GM12878 (cell line): ENCODE measurements around the gene IL1RAP. TPM values are rescaled to one million over a fixed set of nuclear protein-coding genes. Genes with fewer than 3 reads are reported as not detected.

Source experiments
- ATAC-seq: fragments of 200-7000 bp; cut with Tn5 transposase; 3 replicates; pipeline ENCODE4 v1.9.1; 2020; ENCODE audit warnings: mild to moderate bottlenecking, moderate library complexity
- BruUV-seq: library from RNA; stranded (reverse); fragments of 400-500 nt; replicated peaks from 2 replicates; lab custom pipeline; 2021; lab: Mats Ljungman, UMichigan
- CTCF ChIA-PET: fragments of 300-600 bp; sonication (Branson Sonifier 250); formaldehyde crosslinking; extraction: SDS; loops from one replicate; lab custom pipeline; 2021; ENCODE audit warnings: inconsistent platforms; lab: Yijun Ruan, JAX
- POLR2A ChIA-PET: fragments of 350-600 bp; formaldehyde crosslinking; extraction: SDS; loops from one replicate; lab custom pipeline; 2021; ENCODE audit warnings: inconsistent platforms; lab: Charles Lee
- RAD21 ChIA-PET: fragments of 300-600 bp; sonication (Branson Sonifier 250); formaldehyde crosslinking; loops from one replicate; lab custom pipeline; 2023; ENCODE audit warnings: antibody characterized with exemption; ENCODE audit not compliant: unreplicated experiment; lab: Charles Lee
- SMC1A ChIA-PET: fragments of 300-600 bp; sonication (Branson Sonifier 250); formaldehyde crosslinking; loops from one replicate; lab custom pipeline; 2023; ENCODE audit not compliant: unreplicated experiment, uncharacterized antibody; lab: Charles Lee
- DNase-seq: peaks from one replicate; pipeline ENCODE4 v3.0.0-alpha.2; 2011; ENCODE audit warnings: low read depth, low spot score
- FAIRE-seq: peaks from 3 replicates; lab custom pipeline; 2011; peaks lifted over from hg19 to GRCh38; lab: Jason Lieb, UNC
- H2AFZ ChIP-seq: 2 replicates; pipeline ENCODE4 v1.6.0; 2011; ENCODE audit warnings: low read depth, low read length, control low read depth; ENCODE audit not compliant: control insufficient read depth
- H3K27ac ChIP-seq: 2 replicates; pipeline ENCODE4 v1.5.1; 2011; ENCODE audit warnings: control low read depth; ENCODE audit not compliant: control insufficient read depth, insufficient read depth
- H3K27me3 ChIP-seq, 2 experiments: replicated peaks in 1 of 2; 2 replicates each; pipeline versions ENCODE4 v1.6.0 to v1.6.1; 2011; ENCODE audit warnings: low read length in 1 of 2; ENCODE audit not compliant: control insufficient read depth in 2 of 2, insufficient read depth in 2 of 2
- H3K36me3 ChIP-seq, 2 experiments: 2 replicates each; pipeline ENCODE4 v1.5.1; 2011; ENCODE audit warnings: low read length in 1 of 2; ENCODE audit not compliant: control insufficient read depth in 2 of 2, insufficient read depth in 2 of 2
- H3K4me1 ChIP-seq: 2 replicates; pipeline ENCODE4 v1.6.1; 2011; ENCODE audit warnings: mild to moderate bottlenecking, low read length, moderate library complexity, mixed read lengths; ENCODE audit not compliant: control insufficient read depth, insufficient read depth
- H3K4me2 ChIP-seq: 2 replicates; pipeline ENCODE4 v1.6.0; 2011; ENCODE audit warnings: control low read depth; ENCODE audit not compliant: control insufficient read depth, insufficient read depth
- H3K4me3 ChIP-seq: fragments of 200-600 bp; sonication (generic); 2 replicates; pipeline ENCODE4 v1.5.1; 2016
- H3K79me2 ChIP-seq: 2 replicates; pipeline ENCODE4 v1.6.0; 2011; ENCODE audit warnings: low read length; ENCODE audit not compliant: control insufficient read depth, insufficient read depth
- H3K9ac ChIP-seq: 2 replicates; pipeline ENCODE4 v1.8.0; 2011; ENCODE audit warnings: low read length, control low read depth, mixed read lengths; ENCODE audit not compliant: control insufficient read depth, insufficient read depth
- H3K9me3 ChIP-seq: replicated peaks from 3 replicates; pipeline ENCODE4 v1.5.1; 2011; ENCODE audit warnings: mild to moderate bottlenecking, low read length; ENCODE audit not compliant: control insufficient read depth, insufficient read depth
- H4K20me1 ChIP-seq: 2 replicates; pipeline ENCODE4 v1.6.0; 2011; ENCODE audit not compliant: control insufficient read depth, insufficient read depth
- CBFB ChIP-seq: IDR thresholded peaks from 2 replicates; pipeline ENCODE4 v1.6.1; 2016; ENCODE audit warnings: antibody characterized with exemption, low read depth
- CREB1 ChIP-seq: IDR thresholded peaks from 2 replicates; pipeline ENCODE4 v1.6.1; 2012; ENCODE audit warnings: low read depth, mild to moderate bottlenecking, inconsistent platforms
- E2F4 ChIP-seq: IDR thresholded peaks from 2 replicates; pipeline ENCODE4 v1.6.1; 2012; ENCODE audit warnings: low read depth, low read length, improper control_type of control experiment
- EED ChIP-seq: sonication (generic); IDR thresholded peaks from 2 replicates; pipeline ENCODE4 v1.6.1; 2016; ENCODE audit warnings: antibody characterized with exemption, low read depth
- EZH2 ChIP-seq: IDR thresholded peaks from 2 replicates; pipeline ENCODE4 v1.6.1; 2012; ENCODE audit warnings: low read depth, mild to moderate bottlenecking, control low read depth, inconsistent platforms, low read length, borderline replicate concordance; ENCODE audit not compliant: control insufficient read depth
- IRF5 ChIP-seq: fragments of 450-650 bp; IDR thresholded peaks from 2 replicates; pipeline ENCODE4 v1.6.1; 2017; ENCODE audit warnings: borderline replicate concordance
- NFYA ChIP-seq: IDR thresholded peaks from 2 replicates; pipeline ENCODE4 v1.6.1; 2011; ENCODE audit warnings: low read depth, mild to moderate bottlenecking, low read length, improper control_type of control experiment, borderline replicate concordance
- NFYB ChIP-seq: IDR thresholded peaks from 2 replicates; pipeline ENCODE4 v1.6.1; 2011; ENCODE audit warnings: low read depth, mild to moderate bottlenecking, low read length, improper control_type of control experiment, moderate library complexity; ENCODE audit not compliant: insufficient read depth
- RUNX3 ChIP-seq: IDR thresholded peaks from 2 replicates; pipeline ENCODE4 v1.6.1; 2012; ENCODE audit warnings: low read length, inconsistent platforms
- SUZ12 ChIP-seq: fragments of 200-600 bp; sonication (generic); IDR thresholded peaks from one replicate; pipeline ENCODE4 v1.6.1; 2018; ENCODE audit warnings: antibody characterized with exemption, mild to moderate bottlenecking; ENCODE audit not compliant: unreplicated experiment
- TAF1 ChIP-seq: IDR thresholded peaks from 2 replicates; pipeline ENCODE4 v1.6.1; 2011; ENCODE audit warnings: mild to moderate bottlenecking, low read depth, low read length, borderline replicate concordance
- WRNIP1 ChIP-seq: IDR thresholded peaks from 2 replicates; pipeline ENCODE4 v1.6.1; 2011; ENCODE audit warnings: low read depth, low read length, improper control_type of control experiment, borderline replicate concordance
- ZNF24 ChIP-seq: fragments of 450-650 bp; IDR thresholded peaks from 2 replicates; pipeline ENCODE4 v1.6.1; 2017; ENCODE audit warnings: antibody characterized with exemption, mild to moderate bottlenecking
- ZNF274 ChIP-seq: IDR thresholded peaks from one replicate; pipeline ENCODE4 v1.8.0; 2011; ENCODE audit not compliant: insufficient read length, insufficient read depth
- ZNF687 ChIP-seq: fragments of 450-650 bp; IDR thresholded peaks from 2 replicates; pipeline ENCODE4 v1.6.1; 2017; ENCODE audit warnings: mild to moderate bottlenecking, moderate library complexity
- in situ Hi-C: fragments of 300-500 bp; cut with MboI; formaldehyde crosslinking; loops from 9 replicates; pipeline ENCODE4 v1.14.3; 2018; ENCODE audit warnings: mixed read lengths
- intact Hi-C: fragments of 100-400 bp; cut with micrococcal nuclease; formaldehyde crosslinking; loops from one replicate; pipeline ENCODE4 v1.14.2; 2022; ENCODE audit not compliant: unreplicated experiment
- polyA plus RNA-seq, 11 experiments: library from polyadenylated mRNA; depleted of rRNA in 4 of 11; unstranded in 6 of 11; stranded (reverse) in 5 of 11; fragments of >200 nt; fragmentation: Nextera tagmentation in 4 of 11; fragmentation: Illumina TruSeq in 1 of 11; extraction: Ambion mirVana in 4 of 11; extraction: Trizol in 1 of 11; gene quantifications; 1 replicate in 1 of 11; 2 replicates in 10 of 11; pipeline versions ENCODE4 v1.2.1 to v1.2.3, GENCODE V29; 2011 to 2016; ENCODE audit warnings: inconsistent platforms in 2 of 11, missing spikeins in 2 of 11, low read depth in 1 of 11
- total RNA-seq, 4 experiments: library from RNA; depleted of rRNA in 3 of 4; stranded (reverse); fragments of >200 nt in 3 of 4; fragmentation: Illumina TruSeq in 1 of 4; extraction: Trizol in 1 of 4; gene quantifications; 2 replicates each; pipeline versions ENCODE4 v1.2.1 to v1.2.3, GENCODE V29; 2013 to 2021
- TF ChIP-seq, protein P1 (sequence below): fragments of 450-650 bp; IDR thresholded peaks from 2 replicates; pipeline ENCODE4 v1.6.1; 2016; ENCODE audit warnings: mild to moderate bottlenecking
- TF ChIP-seq, protein P2 (sequence below): IDR thresholded peaks from 2 replicates; pipeline ENCODE4 v1.6.1; 2012; ENCODE audit warnings: low read length, inconsistent platforms

IL1RAP gene
- total and polyA plus RNA-seq, 10 of the 15 experiments (the other 5 are each of a cell fraction or from before 2014, with no cell fraction given): 0.17 to 1.0 (median 0.44) TPM; not detected in 1

DNA sequence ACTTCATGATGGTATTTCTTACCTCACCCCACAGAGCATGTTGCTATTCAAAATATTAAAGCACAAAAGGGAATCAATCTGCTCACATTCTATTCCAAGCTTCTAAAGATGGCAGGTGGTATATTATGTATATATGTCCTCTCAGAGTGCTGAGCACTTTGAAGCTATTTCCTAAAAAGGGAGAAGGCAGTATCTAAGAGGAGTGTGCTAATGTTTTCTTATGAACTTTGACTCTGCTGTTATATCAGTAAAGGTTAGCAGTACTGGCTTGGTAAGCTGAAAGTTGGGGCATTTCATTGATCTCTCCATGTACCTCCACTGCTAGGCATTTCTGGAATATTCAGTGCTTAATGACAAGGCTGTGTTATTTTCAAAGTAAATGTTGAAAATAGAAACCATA, 43.4 kb downstream of the IL1RAP start:
- SMC1A ChIA-PET: no interaction called here
- H3K9me3 ChIP-seq: no peaks in the 10 kb centered on the region
- RAD21 ChIA-PET: no interaction called here
- no peaks in the 10 kb centered on the region for H3K79me2 ChIP-seq
- H3K36me3 ChIP-seq: no peaks in the 10 kb centered on the region
- intact Hi-C loops (no loop called here), in situ Hi-C loops (no loop called here)
- no peak overlapping the region for H3K27ac ChIP-seq
- no peak overlapping the region for H3K4me3 ChIP-seq
- H3K4me1 ChIP-seq: no peaks in the 10 kb centered on the region
- no peaks in the 10 kb centered on the region for H4K20me1 ChIP-seq
- no TSS peak for BruUV-seq
- no peak overlapping the region for H2AFZ ChIP-seq
- CTCF ChIA-PET: no interaction called here
- no peak for FAIRE-seq
- H3K4me2 ChIP-seq: no peak overlapping the region
- POLR2A ChIA-PET: no interaction called here
- H3K27me3 ChIP-seq: no peaks in the 10 kb centered on the region
- no peak for ATAC-seq
- H3K9ac ChIP-seq: no peak overlapping the region
- DNase-seq: no peak
- TF ChIP-seq NFYA: no peak
- no peak for TF ChIP-seq ZNF687
- TF ChIP-seq EED: no peak
- no peak for TF ChIP-seq E2F4
- no peak for TF ChIP-seq CBFB
- TF ChIP-seq SUZ12: no peak
- TF ChIP-seq, protein P1, sequence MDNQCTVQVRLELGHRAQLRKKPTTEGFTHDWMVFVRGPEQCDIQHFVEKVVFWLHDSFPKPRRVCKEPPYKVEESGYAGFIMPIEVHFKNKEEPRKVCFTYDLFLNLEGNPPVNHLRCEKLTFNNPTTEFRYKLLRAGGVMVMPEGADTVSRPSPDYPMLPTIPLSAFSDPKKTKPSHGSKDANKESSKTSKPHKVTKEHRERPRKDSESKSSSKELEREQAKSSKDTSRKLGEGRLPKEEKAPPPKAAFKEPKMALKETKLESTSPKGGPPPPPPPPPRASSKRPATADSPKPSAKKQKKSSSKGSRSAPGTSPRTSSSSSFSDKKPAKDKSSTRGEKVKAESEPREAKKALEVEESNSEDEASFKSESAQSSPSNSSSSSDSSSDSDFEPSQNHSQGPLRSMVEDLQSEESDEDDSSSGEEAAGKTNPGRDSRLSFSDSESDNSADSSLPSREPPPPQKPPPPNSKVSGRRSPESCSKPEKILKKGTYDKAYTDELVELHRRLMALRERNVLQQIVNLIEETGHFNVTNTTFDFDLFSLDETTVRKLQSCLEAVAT: no peak
- no peak for TF ChIP-seq IRF5
- TF ChIP-seq RUNX3: no peak
- TF ChIP-seq TAF1: no peak
- no peak for TF ChIP-seq CREB1
- TF ChIP-seq NFYB: no peak
- no peak for TF ChIP-seq ZNF274
- TF ChIP-seq, protein P2, sequence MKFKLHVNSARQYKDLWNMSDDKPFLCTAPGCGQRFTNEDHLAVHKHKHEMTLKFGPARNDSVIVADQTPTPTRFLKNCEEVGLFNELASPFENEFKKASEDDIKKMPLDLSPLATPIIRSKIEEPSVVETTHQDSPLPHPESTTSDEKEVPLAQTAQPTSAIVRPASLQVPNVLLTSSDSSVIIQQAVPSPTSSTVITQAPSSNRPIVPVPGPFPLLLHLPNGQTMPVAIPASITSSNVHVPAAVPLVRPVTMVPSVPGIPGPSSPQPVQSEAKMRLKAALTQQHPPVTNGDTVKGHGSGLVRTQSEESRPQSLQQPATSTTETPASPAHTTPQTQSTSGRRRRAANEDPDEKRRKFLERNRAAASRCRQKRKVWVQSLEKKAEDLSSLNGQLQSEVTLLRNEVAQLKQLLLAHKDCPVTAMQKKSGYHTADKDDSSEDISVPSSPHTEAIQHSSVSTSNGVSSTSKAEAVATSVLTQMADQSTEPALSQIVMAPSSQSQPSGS: no peak
- no peak for TF ChIP-seq EZH2
- TF ChIP-seq ZNF24: no peak
- no peak for TF ChIP-seq WRNIP1
